Large intestine (tissue), 3 donors: ENCODE data around the gene SSH2. TPM values are rescaled to one million over a fixed set of nuclear protein-coding genes. Genes with fewer than 3 reads are reported as not detected.
"Not testable (repeated sequence)": the region's sequence is repeated elsewhere in the genome, so short reads cannot be mapped to it uniquely, and the experiment has no call there.

Experiments used
- DNase-seq, 2 donors: peaks; one replicate each; pipeline versions ENCODE4 v3.0.0 to v3.0.0-alpha.2; 2013
- H3K27ac ChIP-seq: one replicate; pipeline ENCODE4 v1.5.1; 2013; ENCODE audit warnings: low read length
- H3K27me3 ChIP-seq: 2 replicates; pipeline ENCODE4 v1.6.1; 2013; ENCODE audit warnings: low read length; ENCODE audit not compliant: control insufficient read depth, insufficient read depth
- H3K36me3 ChIP-seq: 2 replicates; pipeline ENCODE4 v1.6.1; 2013; ENCODE audit warnings: low read length; ENCODE audit not compliant: control insufficient read depth, insufficient read depth
- H3K4me1 ChIP-seq: one replicate; pipeline ENCODE4 v1.6.1; 2013; ENCODE audit warnings: low read length; ENCODE audit not compliant: control insufficient read depth, insufficient read depth
- H3K4me3 ChIP-seq: one replicate; pipeline ENCODE4 v1.5.1; 2013; ENCODE audit warnings: low read length
- H3K9me3 ChIP-seq: one replicate; pipeline ENCODE4 v1.6.1; 2013; ENCODE audit warnings: mild to moderate bottlenecking, low read depth, low read length, moderate library complexity; ENCODE audit not compliant: control insufficient read depth
- WGBS: methylation state at CpG from one replicate; pipeline ENCODE4 v1.1.5; 2013; ENCODE audit warnings: low lambda C conversion rate; ENCODE audit not compliant: insufficient coverage; 5-methylcytosine and 5-hydroxymethylcytosine counted together
- polyA plus RNA-seq: library from polyadenylated mRNA; unstranded; fragments of 120-200 nt; gene quantifications from one replicate; pipeline ENCODE4 v1.2.1, GENCODE V29; 2013

SSH2 gene
- polyA plus RNA-seq, 1 donor, result 16.2 TPM

GRCh38 chr17:29859445-29859844 lies 70.6 kb downstream of the SSH2 start:
- not testable (repeated sequence) for H3K4me1 ChIP-seq, H3K9me3 ChIP-seq, H3K4me3 ChIP-seq, H3K27me3 ChIP-seq, DNase-seq, H3K36me3 ChIP-seq, H3K27ac ChIP-seq
- WGBS, result 50% methylated on average over 1 of the region's 4 CpGs

- Histone ChIP-seq H3K27ac (no peak overlapping the region), H3K4me3 (no peak overlapping the region), H3K27me3 (no peaks in the 10 kb centered on the region), H3K4me1 (peaks cover 2% of the 10 kb centered on the region), H3K36me3 (no peaks in the 10 kb centered on the region), H3K9me3 (no peaks in the 10 kb centered on the region)
- no peak for DNase-seq
Measured at GRCh38 chr17:29857823-29858222, 72.2 kb downstream of the SSH2 start.

- H3K9me3 ChIP-seq, DNase-seq, H3K4me3 ChIP-seq, H3K4me1 ChIP-seq, H3K27me3 ChIP-seq, H3K36me3 ChIP-seq, H3K27ac ChIP-seq: not testable (repeated sequence)
- WGBS, result no CpG with 5 or more reads among the region's 4 CpGs
Measured at GRCh38 chr17:29857105-29857504, 72.9 kb downstream of the SSH2 start.

GRCh38 chr17:29855686-29856085 lies 74.3 kb downstream of the SSH2 start:
- Histone ChIP-seq H3K4me3 (no peak overlapping the region), H3K27ac (no peak overlapping the region), H3K9me3 (no peaks in the 10 kb centered on the region), H3K27me3 (no peaks in the 10 kb centered on the region), H3K4me1 (peaks cover 2% of the 10 kb centered on the region), H3K36me3 (no peaks in the 10 kb centered on the region)
- no peak for DNase-seq
- WGBS, result 100% methylated on average over 1 of the region's 1 CpG

- H3K27ac ChIP-seq, result no peak overlapping the region
- 100% methylated on average over 2 of the region's 3 CpGs for WGBS
Measured at GRCh38 chr17:29848737-29849136, 81.3 kb downstream of the SSH2 start.

GRCh38 chr17:29847527-29848400 lies 82.3 kb downstream of the SSH2 start:
- WGBS, result 69% methylated on average over 2 of the region's 3 CpGs
- no peak for DNase-seq

More at GRCh38 chr17:29848737-29849136, 81.3 kb downstream of the SSH2 start:
- Histone ChIP-seq H3K9me3 (no peaks in the 10 kb centered on the region), H3K36me3 (no peaks in the 10 kb centered on the region), H3K4me1 (peaks cover 20% of the 10 kb centered on the region), H3K27me3 (no peaks in the 10 kb centered on the region), H3K4me3 (no peak overlapping the region)
- no peak for DNase-seq

GRCh38 chr17:29847118-29847517 lies 82.9 kb downstream of the SSH2 start:
- no CpG with 5 or more reads among the region's 3 CpGs for WGBS
- no peak for DNase-seq

More at GRCh38 chr17:29847527-29848400, 82.3 kb downstream of the SSH2 start:
- H3K9me3 ChIP-seq, result no peaks in the 10 kb centered on the region
- peaks cover 17% of the 10 kb centered on the region for H3K4me1 ChIP-seq
- H3K36me3 ChIP-seq, result no peaks in the 10 kb centered on the region
- no peak overlapping the region for H3K4me3 ChIP-seq
- no peak overlapping the region for H3K27ac ChIP-seq
- H3K27me3 ChIP-seq, result no peaks in the 10 kb centered on the region

GRCh38 chr17:29846298-29846697 lies 83.7 kb downstream of the SSH2 start:
- Histone ChIP-seq H3K4me1 (peaks cover 17% of the 10 kb centered on the region), H3K9me3 (no peaks in the 10 kb centered on the region), H3K36me3 (no peaks in the 10 kb centered on the region), H3K27ac (no peak overlapping the region), H3K27me3 (no peaks in the 10 kb centered on the region), H3K4me3 (no peak overlapping the region)
- DNase-seq, result no peak
- no CpG with 5 or more reads among the region's 2 CpGs for WGBS

More at GRCh38 chr17:29847118-29847517, 82.9 kb downstream of the SSH2 start:
- no peaks in the 10 kb centered on the region for H3K9me3 ChIP-seq
- H3K4me3 ChIP-seq, result no peak overlapping the region
- H3K4me1 ChIP-seq, result peaks cover 17% of the 10 kb centered on the region
- no peaks in the 10 kb centered on the region for H3K36me3 ChIP-seq
- H3K27ac ChIP-seq, result no peak overlapping the region
- H3K27me3 ChIP-seq, result no peaks in the 10 kb centered on the region

- WGBS, result no CpG with 5 or more reads among the region's 1 CpG
- no peak overlapping the region for H3K27ac ChIP-seq
- no peaks in the 10 kb centered on the region for H3K27me3 ChIP-seq
Measured at GRCh38 chr17:29844339-29845048, 85.5 kb downstream of the SSH2 start.

GRCh38 chr17:29840884-29841283 lies 89.1 kb downstream of the SSH2 start:
- H3K4me3 ChIP-seq, result no peak overlapping the region

More at GRCh38 chr17:29844339-29845048, 85.5 kb downstream of the SSH2 start:
- no peak overlapping the region for H3K4me3 ChIP-seq
- H3K36me3 ChIP-seq, result no peaks in the 10 kb centered on the region
- DNase-seq, result peak in 1 of 2 donors; percentile 49
- peaks cover 17% of the 10 kb centered on the region for H3K4me1 ChIP-seq
- H3K9me3 ChIP-seq, result no peaks in the 10 kb centered on the region

More at GRCh38 chr17:29840884-29841283, 89.1 kb downstream of the SSH2 start:
- Histone ChIP-seq H3K9me3 (no peaks in the 10 kb centered on the region), H3K4me1 (peaks cover 7% of the 10 kb centered on the region), H3K36me3 (no peaks in the 10 kb centered on the region), H3K27me3 (no peaks in the 10 kb centered on the region), H3K27ac (no peak overlapping the region)
- no peak for DNase-seq
